GM21723 (cell line): ENCODE measurements around the gene NAV1.
"Not testable (repeated sequence)": the region's sequence is repeated elsewhere in the genome, so short reads cannot be mapped to it uniquely, and the experiment has no call there.

ENCODE experiments used
- ATAC-seq: cut with Tn5 transposase; IDR thresholded peaks from one replicate; pipeline ENCODE4 v1.9.1; 2021; ENCODE audit warnings: mild to moderate bottlenecking, moderate library complexity; ENCODE audit not compliant: unreplicated experiment

Gene NAV1

DNA sequence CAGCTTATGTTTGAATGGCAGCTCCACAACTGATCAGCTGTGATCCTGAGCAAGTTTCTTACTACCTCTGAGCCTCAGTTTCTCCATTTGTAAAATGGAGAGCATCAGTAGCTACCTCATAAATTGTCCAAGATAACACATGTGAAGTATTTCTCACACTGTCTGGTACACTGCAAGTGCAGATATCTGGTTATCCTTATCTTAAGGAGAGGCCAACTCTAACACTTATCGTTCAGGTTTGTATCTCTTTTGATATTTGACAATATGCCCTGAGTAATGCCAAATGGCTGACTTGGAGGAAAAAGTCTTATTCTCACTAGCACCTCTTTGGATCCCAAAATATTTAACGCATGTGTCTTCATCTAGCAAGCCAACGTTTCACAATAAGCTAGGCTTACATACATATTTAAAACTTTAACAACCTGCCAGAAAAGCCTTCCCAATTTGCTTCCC, 34.7 kb upstream of the NAV1 start:
- no peak for ATAC-seq

DNA sequence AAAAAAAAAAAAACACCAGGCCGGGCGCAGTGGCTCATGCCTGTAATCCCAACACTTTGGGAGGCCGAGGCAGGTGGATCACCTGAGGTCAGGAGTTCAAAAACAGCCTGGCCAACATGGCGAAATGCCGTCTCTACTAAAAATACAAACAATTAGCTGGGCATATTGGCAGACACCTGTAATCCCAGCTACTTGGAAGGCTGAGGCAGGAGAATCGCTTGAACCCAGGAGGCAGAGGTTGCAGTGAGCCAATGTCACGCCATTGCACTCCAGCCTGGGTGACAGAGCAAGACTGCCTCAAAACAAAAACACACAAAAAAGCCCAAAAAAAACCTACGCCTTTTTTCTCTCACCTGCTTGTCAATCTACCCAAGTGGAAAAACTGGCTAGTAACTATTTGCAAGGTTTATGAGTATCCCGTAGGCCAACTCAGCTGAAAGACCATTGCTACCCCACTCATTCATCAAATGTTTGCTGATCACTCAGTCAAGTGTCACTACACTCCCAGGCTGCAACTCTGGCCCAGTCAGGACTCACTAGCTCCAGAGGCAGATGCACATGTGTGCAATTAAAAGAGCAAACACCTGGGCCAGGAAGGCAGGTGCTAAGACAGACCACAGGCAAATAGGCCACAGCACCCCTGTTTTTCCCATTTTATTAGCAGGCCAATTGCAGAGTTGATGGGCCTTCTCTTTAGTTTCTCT, 34.0 kb upstream of the NAV1 start:
- ATAC-seq = no peak

DNA sequence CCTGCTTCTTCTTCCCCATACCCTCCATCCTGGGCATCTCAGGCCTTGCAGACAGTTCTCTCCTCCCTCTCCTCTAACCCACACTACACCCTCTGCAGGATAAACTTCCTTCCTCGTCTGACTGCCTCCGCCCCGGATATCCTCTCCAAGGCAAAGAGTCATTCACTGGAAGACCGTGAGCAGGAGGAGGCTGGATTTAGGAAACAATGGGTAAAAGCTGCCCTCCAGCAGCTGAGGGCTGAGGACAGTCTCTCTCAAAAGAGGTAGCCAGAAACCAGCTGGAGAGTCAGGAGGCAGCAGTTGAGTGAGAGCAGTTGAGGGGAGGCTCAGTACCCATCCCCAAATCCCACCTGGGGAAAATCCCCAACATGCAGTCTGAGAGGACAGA, 33.4 kb upstream of the NAV1 start:
- no peak for ATAC-seq

DNA sequence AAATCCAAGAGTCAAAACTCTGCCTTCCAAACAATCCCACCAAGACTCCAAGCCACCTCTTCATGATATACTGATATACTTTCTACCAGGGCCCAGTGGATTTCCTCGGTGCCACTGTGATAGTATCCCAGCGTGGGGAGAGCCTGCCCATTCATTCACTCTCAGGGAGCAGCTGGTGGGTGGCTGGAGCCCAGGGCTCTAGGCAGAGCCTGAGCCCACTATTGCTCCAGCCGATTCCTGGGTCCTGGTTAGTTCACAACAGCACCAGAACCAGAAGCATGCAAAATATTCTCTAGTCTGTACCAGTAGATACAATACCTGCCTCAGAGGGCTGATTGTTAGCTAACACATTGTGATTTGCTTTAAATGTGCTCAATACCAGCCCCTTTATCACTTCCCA, 32.8 kb upstream of the NAV1 start:
- ATAC-seq = no peak

DNA sequence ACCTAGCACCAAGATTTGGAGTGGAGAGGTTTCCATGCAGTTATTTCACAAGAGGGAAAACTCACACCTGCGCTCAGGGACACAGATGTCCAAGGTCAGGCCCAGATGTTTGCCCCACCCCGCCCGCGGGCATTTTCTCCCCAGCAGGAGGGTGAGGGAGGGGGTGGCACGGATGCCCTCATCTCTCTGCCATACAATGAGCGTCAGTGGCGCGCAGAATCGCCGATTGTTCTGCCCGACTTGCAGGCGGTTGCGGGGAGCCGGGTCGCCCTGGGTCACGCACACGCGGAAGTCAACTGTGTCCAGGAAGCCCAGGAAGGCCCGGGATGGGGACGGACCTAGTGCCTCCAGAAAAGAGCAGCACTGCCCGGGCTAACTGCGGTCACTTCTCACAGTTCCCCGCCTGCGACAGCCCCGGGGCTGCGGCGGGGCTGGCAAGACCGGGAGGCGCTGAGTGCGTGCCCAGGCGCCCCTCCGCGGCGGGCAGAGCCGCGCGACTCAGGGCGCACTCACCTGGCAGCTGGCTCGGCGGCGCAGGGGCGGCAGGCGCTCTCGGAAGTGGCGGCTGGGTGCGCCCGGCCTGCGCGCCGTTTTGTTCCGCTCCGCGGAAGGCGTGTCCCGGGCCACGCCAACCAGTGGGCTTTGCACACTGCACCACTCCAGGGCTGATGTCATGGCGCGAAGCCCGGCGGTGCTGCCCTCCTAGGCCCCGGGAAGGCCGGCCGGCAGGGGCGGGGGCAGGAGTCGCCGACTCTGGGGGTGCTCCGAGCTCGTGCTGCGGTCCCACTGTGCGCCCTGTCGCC, 32.2 kb upstream of the NAV1 start, which contains the start of gene CSRP1:
TSS of gene CSRP1 (minus strand) at position 567 of the 803 bp plus-strand sequence. CDS start 10,820 bp downstream, outside the sequence.
- ATAC-seq = peak; percentile 88

DNA sequence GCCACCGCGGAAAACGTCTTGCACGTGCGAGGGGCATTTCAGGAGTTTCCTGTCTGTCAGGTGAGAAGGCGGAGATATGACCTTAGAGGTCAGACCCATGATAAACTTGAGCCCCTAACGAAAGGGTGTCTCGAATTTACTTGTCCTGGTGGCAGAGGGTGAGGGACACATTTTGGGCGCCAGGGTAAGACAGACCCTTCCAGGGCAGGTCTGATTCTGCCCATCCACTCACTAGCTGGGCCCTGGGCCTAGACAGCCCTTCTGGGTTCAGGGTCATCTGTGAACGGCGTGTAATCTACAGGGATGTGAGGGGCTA, 31.6 kb upstream of the NAV1 start:
- no peak for ATAC-seq

DNA sequence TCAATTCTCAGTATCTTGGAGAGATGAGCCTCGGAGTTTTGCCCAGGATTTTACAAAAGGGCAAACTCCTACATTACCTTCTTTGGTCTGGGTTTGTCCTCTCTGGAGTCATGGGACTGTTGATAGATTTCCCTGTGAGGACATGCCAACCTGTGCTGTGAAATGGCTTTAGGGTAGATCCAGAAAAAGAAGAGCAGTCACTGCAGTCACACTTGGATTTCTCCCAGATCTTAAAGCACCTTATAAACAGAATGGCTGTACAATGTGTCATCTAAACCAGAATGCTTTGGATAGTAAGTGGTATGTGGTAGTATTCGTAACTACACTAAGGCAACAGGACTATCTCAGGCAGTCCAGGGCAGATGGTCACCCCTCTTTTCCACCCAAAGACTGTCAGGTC, 30.1 kb upstream of the NAV1 start:
- no peak for ATAC-seq

DNA sequence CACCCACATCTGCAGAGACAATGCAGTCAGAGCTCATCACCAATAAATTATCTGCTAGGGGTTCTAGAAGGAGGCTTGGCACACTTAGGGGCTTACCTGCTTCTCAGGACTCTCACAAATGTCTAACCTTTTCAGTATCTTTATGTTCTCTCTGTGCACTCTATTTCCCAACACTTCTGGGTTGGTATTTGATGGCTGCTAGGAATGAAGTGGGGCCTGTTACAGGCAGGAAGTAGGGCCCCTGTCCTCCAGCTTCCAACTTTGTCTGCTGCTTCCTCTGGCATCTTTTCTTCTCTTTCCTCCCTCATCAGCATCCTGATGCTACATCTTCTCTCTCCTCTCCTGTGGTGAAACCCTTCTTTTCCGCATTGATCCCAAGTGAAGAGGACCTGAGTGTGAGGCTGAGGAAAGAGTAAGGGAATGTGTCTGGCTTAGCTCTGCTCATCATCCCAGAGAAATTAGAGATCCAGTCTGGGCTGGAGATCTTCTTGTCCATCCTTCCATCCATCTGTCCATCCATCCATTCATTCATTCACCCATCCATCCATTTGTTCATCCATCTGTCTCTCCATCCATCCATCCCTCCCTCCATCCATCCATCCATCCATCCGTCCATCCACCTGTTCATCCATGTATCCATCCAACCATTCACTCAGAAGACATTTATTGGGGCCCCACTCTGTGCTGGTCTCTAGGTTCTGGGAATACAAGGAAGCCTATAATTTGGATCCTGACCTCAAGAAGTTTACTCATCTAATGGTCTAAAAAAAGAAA, 29.1 kb upstream of the NAV1 start:
- ATAC-seq = no peak

DNA sequence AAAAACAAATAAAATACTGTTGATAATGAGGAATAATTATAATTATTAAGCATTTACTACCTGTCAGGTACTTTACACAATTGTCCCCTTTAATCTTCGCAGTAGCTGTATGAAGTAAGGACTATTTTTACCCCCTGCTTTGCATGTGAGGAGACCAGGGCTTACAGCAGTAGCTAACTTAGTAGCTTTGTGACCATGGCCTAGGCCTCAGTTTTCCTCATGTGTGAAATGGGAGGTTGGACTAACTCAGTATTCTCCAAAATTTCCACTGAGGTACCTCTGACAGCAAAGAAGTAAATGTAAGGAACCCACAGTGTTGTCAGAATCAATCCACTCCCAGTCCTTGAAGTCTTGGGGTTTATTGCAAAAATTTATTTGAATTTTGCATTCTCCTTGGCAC, 28.2 kb upstream of the NAV1 start:
- ATAC-seq = no peak

DNA sequence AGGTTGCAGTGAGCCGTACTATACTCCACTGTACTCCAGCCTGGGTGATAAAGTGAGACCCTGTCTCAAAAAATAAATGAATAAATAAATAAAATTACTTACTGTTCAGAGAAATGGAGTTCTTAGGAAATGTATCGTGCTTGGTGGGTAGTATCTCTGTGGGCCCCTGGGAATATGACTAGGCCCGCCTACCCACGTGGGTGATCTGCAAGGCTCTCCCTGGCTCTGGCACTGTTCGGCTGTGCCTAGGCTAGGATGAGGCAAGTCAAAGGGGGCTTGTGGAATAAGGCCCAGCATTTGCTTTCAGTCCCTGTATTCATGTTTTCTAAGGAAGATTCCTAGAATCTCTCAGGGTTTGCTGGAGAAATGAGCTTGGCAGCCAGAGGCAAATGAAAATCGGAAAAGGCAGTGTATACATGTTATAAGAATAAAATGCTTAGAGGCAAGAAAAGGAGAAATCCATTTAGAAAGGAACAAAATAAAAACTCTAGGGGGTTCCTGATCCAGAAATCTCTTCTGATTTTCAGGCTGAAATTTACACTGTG, 27.5 kb upstream of the NAV1 start:
- ATAC-seq = no peak

DNA sequence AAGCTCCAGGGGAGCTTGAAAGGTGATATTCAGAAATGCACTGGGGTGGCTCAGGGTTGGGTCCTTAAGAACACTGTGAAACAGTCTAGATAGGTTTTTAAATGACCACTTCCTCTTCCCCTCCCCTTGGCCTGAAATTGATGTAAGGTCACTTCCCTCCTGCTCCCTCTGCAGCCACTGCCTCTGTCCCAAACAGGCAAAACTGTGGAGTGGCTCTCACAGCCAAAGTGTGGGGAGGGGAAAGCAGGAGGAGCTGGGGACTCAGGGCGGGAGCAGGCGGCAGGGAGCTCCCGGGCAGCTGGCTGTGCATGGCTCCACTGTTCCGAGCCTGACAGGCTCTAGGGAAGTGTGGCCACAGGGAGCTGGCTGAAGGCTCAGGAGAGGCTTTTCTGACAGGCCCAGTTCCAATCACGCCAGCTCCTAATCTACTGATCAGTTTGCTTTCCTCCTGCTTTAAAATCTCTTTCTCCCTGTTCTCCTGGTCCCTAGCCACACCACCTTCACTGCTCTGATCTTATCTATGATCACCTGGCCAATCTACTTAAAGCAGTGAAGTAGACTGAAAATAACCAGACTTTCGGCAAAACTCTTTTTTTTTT, 26.9 kb upstream of the NAV1 start:
- no peak for ATAC-seq

DNA sequence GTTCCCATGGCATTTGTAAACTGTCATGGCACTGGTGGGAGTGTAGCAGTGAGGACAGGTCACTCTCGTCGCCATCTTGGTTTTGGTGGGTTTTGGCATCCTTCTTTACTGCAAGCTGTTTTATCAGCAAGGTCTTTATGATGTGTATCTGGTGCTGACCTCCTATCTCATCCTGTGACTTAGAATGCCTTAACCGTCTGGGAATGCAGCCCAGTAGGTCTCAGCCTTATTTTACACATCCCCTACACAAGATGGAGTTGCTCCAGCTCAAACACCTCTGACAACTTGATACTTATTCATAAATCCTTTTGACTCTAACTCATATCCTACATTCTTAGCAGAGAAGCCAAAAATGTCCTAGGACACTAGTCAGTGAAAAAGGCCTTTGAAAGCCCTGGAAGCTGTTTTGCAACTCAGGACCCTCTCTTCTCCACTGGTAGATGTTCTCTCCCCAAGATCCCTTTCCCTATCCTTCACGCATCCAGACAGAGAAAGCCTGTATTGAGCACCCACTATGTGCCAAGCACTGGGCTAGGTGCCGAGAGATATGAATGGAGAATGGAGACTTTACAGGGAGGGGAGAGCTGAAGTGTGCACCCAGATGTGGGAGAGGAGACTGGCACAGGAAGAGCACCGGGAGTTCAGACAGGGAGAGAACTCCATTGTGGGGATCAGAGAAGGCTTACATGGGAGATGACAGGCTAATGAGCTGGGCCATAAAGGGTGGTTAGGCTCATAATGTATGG, 25.3 kb upstream of the NAV1 start:
- ATAC-seq = no peak

DNA sequence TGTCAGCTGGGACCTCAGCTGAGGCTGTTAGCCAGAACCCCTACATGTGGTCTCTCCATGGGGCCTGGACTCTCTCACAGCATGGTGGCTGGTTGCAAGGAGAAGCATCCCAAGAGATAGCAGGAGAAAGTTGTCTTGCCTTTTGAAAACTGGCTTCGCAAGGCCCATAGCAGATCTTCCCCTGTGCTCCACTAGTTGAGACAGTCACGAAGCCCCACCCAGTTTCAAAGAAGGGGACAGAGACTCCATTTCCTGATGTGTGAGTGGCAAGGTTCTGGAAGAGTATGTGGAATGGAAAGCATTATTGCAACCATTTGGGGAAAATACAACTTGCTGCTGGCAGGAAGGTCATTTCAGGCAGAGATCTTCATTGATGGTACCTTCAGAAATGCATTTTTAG, 24.5 kb upstream of the NAV1 start:
- ATAC-seq = no peak

DNA sequence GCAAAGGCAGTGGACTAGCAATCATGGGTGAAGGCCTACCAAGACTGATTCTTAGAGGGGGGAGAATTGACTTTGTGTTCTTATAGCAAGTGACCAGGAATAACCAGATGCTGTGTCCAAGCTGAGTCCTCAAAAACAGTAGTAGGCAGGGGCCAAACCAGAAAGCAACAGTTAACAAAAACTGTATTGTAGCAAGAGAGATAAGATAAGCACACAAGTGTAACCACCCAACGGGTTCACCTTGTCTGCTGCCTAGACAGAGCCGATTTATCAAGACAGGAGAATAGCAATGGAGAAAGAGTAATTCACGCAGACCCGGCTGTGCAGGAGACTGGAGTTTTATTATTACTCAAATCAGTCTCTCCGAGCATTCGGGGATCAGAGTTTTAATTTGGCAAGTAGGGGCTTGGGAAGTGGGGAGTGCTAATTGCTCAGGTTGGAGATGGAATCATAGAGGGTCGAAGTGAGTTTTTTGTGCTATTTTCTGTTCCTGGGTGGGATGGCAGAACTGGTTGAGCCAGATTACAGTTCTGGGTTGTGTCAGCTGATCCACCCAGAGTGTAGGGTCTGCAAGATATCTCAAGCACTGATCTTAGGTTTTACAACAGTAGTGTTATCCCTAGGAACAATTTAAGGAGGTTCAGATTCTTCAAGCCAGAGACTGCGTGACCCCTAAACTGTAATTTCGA, 23.7 kb upstream of the NAV1 start:
- ATAC-seq = no peak

DNA sequence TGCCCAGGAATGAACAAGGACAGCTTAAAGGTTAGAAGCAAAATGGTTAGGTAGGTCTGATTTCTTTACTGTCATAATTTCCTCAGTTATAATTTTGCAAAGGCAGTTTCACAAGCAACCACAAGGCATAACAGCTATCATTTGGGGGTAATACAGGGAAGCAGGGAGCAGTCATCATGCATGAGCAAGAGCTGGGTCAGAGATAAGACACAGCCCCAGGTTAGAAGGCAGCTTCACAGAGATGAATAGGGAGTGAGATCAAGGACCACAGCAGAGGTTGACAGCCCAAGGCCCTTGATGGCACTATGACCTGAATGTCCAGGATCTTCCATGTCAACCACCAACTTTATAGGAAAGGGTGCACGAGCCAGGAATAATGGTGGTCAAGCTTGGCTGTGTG, 23.0 kb upstream of the NAV1 start:
- ATAC-seq = no peak

DNA sequence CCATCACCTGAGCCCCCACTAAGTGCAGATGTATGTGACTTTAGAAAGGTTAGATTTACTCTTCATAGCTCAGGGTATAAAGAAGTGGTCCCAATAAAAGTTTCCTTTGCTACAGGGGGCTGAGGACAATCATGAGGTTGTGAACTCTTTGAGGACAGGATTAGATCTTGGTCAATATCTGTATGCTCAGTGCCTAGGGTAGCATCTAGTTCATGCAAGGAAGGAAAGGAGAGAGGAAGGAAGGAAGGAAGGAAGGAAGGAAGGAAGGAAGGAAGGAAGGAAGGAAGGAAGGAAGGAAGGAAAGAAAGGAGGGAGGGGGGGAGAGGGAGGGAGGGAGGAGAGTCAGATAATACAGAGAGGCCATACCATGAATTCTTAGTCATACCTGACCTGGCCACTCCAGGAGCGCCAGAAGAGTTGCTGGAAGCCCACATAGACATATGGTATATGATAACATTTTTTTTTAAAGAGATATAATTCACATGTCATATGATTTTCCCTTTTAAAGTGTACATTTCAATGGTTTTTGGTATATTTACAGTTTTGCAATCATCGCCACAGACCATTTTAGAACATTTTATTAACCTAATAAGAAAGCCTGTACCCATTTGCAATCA, 22.3 kb upstream of the NAV1 start:
- no peak for ATAC-seq

DNA sequence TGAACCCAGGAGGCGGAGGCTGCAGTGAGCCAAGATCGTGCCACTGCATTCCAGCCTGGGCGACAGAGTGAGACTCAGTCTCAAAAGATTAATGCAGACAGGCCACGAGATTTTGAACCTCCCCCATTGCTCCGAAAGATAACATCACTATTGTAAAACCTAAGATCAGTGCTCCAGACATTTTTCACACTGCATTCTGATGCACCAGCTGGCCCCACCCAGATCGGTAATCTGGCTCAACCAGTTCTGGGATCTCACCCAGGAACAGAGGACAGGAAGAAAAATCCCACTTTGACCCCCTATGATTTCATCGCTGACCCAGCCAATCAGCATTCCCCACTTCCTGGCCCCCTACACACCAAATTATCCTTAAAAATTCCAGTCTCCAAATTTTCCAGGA, 21.3 kb upstream of the NAV1 start:
- no peak for ATAC-seq

DNA sequence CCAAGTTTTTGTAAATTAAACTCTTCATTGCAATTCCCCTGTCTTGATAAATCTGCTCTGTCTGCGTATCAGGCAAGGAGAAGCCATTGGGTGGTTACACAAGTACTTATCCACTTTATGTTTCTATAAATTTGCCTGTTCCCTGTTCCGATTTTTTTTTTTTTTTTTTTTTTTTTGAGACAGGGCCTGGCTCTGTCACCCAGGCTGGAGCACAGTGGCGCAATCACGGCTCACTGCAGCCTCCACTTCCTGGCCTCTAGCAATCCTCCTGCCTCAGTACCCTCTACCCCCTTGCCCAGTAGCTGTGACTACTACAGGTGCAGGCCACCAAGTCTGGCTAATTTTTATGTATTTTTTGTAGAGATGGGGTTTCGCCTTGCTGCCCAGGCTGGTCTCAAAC, 20.9 kb upstream of the NAV1 start:
- no peak for ATAC-seq

DNA sequence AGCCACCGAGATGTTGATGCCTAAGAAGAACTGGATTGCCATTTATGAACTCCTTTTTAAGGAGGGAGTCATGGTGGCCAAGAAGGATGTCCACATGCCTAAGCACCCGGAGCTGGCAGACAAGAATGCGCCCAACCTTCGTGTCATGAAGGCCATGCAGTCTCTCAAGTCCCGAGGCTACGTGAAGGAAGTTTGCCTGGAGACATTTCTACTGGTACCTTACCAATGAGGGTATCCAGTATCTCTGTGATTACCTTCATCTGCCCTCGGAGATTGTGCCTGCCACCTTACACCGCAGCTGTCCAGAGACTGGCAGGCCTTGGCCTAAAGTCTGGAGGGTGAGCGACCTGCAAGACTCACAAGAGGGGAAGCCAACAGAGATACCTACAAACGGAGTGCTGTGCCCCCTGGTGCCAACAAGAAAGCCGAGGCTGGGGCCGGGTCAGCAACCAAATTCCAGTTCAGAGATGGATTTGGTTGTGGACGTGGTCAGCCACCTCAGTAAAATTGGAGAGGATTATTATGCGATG, 18.8 kb upstream of the NAV1 start:
- ATAC-seq = not testable (repeated sequence)
